HG03442 (cell line): Measurements from ENCODE around the gene CACNA1I.

ENCODE experiments used
- ATAC-seq: cut with Tn5 transposase; IDR thresholded peaks from one replicate; pipeline ENCODE4 v1.9.1; 2021; ENCODE audit warnings: mild to moderate bottlenecking, moderate library complexity; ENCODE audit not compliant: unreplicated experiment

Gene CACNA1I

GRCh38 chr22:39713799-39714290 lies 143.3 kb downstream of the CACNA1I start:
- no peak for ATAC-seq

- ATAC-seq, result no peak
Observed at GRCh38 chr22:39714321-39714720, 143.8 kb downstream of the CACNA1I start.

DNA sequence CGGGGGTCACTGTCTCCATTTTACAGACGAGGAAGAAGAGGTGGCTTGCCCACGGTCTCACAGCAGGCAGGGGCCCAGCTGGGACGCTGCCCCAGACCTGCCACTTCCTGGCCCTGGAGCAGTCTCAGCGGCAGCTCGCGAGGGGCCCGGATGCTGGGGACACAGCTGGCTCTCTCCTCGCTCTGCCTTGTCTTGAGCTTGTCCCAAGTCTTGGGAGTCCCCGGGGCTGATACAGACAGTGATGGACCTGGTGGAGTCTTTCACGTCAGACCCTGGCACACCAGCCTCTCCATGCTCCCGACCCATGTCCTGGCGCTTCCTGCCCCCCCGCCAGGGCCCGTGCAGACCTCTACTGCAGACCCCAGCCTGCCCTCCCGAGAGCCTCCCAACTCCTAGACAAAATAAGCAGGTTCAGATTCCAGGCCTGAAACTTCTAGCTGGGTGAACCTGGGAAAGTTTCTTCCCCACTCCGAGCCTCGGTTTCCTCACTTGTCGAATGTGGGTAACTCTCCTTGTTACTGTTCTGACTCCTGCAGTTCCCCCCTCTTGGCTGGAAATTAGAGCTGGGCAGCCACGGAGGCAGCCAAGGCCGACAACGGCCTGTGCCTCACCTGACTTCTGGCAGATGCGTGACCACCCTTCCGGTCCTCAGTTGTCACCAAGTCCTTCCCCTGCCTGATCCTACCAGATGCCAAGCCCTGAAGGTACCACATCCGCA lies 145.4 kb downstream of the CACNA1I start:
- no peak for ATAC-seq

- ATAC-seq, result no peak
Observed at GRCh38 chr22:39716534-39716933, 146.0 kb downstream of the CACNA1I start.

DNA sequence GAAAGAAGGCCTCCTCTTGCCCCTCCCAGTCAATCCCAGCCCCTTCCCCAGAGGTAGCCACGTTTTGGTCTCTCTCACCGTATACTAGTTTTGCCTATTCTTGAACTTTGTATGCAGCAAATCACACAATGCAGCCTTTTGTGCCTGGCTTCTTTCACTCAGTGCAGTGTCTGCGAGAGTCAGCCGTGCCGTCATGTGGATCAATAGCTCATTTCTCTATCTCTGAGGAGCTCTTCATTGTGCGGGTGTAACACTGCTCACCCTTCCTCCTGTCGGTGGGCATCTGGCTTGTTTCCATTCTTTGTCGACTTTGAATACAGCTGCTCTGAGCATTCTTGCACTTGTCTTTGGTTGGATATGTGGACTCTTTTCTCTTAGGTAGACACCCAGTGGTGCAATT lies 146.5 kb downstream of the CACNA1I start:
- no peak for ATAC-seq

- no peak for ATAC-seq
Observed at GRCh38 chr22:39718206-39718605, 147.7 kb downstream of the CACNA1I start.

- no peak for ATAC-seq
Observed at GRCh38 chr22:39718921-39719475, 148.4 kb downstream of the CACNA1I start.

GRCh38 chr22:39719559-39720450 lies 149.3 kb downstream of the CACNA1I start:
- no peak for ATAC-seq

DNA sequence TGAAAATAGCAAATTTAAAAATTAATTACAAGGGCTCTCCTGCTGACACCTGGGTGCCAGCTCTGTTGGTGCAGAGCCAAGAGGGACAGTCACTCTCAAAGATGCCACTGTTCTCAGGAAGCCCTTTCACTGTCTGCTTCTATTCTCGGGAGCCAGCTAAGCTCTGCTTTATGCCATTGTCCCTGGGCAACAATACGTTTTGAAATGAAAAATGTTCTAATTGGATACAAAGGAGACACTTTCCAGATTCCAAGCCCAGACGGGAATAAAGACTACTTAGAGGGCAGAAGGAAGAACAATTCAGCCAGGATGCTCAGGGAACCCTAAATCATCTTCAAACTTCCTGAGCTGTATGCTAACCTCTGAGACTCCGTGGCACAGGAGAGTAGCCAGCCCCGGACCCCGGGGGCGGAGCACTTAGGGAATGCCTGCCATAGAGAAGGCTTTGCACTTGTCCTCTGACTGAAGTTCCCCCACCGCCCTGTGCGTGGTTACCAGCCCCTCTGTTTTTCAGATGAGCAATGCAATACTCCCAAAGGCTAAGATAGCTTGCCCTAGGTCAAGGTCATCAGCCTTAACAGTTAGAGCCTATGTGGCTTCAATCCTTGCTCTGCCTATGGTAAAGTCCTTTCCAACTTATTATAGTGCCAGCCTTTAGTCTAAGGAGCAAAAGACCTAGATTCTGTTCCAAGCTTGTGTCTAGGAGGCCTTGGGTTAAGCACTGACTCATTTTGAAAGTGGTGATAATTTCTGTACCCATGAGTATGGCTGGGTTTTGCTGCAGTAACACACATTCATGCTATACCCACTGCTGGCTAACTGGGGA lies 150.9 kb downstream of the CACNA1I start:
- ATAC-seq, result no peak

DNA sequence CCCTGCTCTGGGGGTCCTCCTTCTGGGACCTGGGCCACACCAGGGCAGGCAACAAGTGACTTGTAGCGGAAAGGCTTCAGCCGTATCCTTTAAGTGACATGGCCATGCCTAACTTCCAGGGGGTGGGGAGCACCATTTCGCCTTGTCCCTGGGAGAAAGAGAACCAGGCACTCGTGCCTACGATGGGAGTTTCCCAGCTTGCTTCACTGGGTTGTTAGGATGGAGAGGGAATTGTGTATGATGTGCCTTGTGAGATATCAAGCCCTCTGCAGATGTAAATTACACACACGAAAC lies 151.4 kb downstream of the CACNA1I start:
- ATAC-seq, result no peak

DNA sequence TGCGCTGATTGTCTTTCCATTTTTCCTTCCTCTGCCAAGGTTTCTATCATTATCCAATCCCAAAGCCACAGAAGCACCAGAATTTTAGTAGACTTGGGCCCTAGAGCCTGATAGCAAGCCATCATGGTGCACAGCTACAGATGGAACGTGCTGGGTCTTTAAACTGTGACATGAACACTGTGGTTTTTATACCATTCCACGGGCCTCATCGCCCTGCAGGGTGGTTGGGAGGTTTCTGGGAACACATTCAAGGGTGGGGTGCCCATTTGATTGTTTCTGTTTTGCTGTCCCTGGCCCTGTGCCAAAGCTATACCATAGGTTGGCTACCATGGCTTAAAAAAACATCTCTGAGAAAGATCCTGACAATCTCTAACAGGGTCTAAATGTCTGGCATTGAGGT lies 151.9 kb downstream of the CACNA1I start:
- ATAC-seq, result no peak

- no peak for ATAC-seq
Observed at GRCh38 chr22:39723463-39723862, 152.9 kb downstream of the CACNA1I start.

GRCh38 chr22:39723899-39724351 lies 153.4 kb downstream of the CACNA1I start:
- ATAC-seq, result no peak

GRCh38 chr22:39724390-39724789 lies 153.8 kb downstream of the CACNA1I start:
- ATAC-seq, result no peak

- ATAC-seq, result no peak
Observed at GRCh38 chr22:39724857-39725256, 154.3 kb downstream of the CACNA1I start.

DNA sequence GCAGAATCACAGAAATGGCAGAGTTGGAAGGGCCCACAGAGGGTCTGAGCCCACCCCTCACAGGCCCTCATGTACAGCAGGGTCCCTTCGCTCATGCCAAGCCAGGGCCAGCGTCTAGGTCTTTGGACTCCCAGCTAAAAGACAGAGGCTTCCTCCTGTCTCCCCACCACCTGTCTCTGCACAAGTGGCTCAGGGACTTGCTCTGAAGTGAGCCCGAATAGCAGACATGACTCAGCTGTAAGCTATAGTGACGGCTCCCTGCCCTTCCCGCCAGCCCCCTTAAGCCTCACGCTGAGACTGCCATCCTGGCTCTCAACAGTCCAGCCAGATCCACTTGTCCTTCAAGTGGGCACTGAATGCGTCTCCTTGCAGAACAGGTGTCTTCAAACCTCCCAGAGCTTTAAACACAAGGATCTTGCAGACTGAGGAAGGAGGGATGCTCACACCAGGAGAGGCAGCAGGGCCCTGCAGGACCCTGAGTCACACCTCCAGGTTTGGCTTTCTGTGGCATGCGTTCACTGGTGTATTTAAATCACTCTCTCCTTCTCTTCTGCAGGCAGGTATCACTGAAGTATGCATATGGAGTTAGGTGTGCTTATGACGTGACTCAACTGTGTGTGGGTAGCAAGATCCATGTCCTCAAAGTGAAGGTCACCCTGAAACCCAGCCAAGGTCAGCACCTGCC lies 154.9 kb downstream of the CACNA1I start:
- no peak for ATAC-seq

DNA sequence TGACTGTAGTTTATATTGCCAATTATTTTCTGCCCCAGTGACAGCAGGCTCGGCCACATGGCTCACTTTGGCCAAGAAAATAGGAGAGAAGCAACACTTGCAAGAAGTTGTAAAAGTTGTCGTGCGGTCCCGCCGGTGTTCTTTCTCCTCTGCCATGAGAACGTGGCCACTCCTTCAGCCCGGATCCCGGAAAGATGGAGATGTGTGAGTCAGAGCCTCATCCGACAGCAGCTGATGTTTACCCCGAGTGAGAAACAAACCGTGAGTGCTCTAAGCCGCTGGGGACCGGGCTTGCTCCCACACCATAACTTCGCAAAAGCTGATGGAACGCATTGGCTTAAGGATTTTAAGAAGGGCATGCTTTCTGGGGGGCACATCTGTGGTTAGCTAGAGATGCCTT lies 157.0 kb downstream of the CACNA1I start:
- ATAC-seq, result no peak

GRCh38 chr22:39728236-39728860 lies 157.8 kb downstream of the CACNA1I start:
- ATAC-seq, result no peak

DNA sequence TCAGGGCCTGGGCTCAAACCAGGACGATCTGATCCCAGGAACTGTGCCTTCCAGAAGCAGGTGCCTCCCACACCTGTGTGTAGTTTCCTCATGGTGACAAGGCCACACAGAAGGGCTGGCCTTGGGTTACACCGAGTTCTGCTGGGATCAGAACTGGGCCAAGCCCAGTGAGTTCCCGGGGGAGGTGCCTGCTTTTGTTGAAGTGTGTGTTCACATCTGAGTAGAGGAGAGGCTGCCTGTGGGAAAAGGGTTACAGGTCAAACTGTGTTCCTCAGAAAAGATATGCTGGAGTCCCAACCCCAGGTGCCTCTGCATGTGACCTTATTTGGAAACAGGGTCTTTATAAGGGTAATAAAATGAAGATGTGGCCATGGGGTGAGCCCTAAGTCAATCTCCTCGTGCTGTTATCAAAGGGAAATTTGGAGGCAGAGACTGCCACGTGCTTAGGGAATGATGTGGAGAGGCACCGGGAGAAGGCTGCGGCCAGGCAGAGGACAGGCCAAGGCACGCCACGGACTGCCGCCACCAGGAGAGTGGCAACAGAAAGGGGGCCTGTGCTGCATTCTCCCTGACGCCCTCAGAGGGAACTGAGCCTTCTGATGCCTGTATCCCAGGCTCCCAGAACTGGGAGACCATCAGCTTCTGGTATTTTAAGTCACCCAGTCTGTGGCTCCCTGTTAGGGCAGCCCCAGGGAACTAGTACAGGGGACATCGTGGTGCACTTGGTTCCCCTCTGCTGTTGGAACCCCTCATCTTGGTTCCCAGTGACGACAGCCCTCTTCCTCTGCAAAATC lies 158.8 kb downstream of the CACNA1I start:
- ATAC-seq, result no peak
